Activated gamma-delta T cell treated with Interleukin-2 at 50 U/mL for 16 hours (primary cell): ENCODE data around the gene SV2A.
"Not testable (repeated sequence)": the region's sequence is repeated elsewhere in the genome, so short reads cannot be mapped to it uniquely, and the experiment has no call there.

Source experiments
- DNase-seq: peaks from one replicate; pipeline ENCODE4 v3.0.0-alpha.2; 2020

SV2A gene

DNA sequence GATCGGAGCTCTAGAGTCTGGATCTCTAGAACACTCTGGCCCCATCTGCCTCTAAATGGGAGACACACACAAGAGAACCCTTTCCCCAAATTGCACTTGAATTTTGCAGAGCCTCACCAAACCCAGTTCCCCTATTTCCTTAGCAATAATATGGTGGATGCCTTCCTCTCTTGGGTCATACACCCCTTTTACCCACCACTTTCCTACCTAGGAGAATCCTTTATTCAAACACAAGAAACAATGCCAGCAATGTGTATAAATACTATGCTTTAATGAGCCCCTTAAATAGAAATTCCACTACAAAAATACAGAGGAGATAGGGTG lies 10.7 kb upstream of the SV2A start:
- no peak for DNase-seq

DNA sequence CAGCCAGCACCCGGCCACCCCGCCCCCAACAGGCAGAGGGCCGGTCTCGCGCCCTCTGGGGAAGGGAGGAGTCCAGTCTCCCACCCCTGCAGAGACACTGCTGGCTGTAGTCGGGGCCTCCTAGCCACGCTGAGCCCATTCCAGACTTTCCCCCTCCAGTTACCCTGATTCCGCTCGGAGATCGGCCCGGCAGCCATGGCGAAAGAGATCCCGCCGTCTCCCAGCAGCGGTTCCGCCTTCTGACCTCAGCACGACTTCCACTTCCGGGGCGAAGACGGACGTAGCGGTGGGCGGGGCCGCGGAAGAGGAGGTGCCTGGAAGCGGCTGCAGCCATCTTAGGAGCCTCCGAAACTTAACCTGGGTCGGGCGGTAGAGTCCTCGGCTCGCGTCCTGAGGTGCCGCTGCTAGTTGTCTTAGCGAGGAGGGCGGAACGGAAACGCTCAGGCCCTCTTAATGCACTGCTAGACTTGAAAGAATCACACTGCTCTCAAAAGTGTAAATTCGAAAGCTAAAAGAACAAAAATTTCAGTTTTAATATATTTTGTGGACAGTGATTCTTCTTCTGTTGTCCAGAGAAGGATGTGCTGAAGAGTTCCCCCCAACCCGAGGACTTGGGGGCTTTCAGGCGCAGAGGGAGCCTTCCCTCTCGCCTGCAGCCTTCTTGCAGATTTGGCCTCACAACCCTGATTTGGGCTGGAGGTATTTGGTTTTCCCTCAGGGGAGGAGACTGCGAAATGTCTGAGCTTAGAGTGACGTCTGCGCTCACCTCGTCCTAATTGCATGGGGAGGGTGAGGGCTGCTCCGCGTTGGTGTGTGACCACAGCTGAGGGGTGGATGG lies 10.1 kb upstream of the SV2A start, which contains the start of gene SF3B4:
Gene SF3B4, minus strand, starts transcription at position 241 of the 838 bp plus-strand sequence. Its CDS starts 44 bp downstream, at position 197.
- DNase-seq, result peak; percentile 96

DNA sequence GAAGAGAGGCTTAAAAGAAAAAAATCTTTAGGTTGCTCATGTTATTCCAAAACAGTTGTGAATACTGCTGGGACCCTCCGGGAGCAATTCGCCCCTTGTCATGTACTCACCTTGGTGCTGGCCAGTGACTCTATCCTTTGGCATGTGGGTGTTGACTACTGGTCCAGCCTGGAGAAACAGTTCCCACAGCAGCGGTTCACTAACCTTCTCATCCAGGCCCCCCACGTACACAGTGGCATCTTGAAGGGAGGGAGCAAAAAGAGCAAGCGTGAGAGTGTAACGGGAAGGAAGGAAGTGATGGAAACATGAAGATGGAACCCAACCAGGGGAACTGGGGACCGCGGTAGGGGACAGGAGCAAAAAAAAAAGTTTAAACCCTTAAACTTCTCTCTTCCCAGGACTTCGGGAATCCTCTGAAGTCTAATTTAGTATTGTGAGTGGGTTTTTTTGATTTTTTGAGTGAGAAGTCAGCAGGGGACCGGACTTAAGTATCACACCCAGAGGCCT lies 9.5 kb upstream of the SV2A start:
- DNase-seq, result no peak

DNA sequence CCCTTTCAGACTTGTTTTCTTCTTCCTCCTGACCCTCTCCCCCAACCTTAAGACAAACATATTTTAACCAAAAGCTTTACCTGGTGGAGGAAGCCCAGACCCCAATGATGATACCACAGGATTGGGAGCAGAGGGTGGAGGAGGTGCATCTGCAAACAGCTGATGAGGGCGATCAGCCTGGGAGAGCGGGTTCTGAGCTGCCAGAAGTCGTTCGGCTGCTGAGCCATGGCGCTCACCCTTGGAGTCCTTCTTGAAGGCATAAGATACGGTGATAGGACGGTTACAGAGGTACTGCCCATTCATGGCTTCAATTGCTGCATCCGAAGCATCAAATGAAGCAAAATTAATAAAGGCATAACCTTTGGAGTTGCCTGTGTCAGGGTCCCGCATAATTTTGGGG lies 8.7 kb upstream of the SV2A start:
- DNase-seq, result no peak

DNA sequence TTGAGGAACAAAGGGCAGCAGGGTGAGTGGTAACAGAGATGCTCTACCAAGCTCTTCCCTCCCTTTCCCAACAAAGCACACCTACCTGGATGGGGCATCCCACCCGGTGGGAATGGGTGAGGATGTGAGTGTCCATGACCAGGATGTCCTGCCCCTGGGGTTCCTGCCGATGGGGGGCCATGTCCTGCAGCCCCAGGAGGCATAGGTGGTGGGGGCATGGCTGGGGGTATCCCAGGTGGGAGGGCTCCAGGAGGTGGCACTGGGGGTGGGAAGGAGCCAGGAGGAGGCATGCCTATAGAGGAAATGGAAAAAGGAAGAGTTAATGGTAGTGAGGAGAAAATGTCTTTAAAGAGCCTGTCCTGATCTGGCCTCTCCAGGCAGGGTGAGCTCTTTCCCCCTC lies 8.1 kb upstream of the SV2A start:
- DNase-seq, result no peak

DNA sequence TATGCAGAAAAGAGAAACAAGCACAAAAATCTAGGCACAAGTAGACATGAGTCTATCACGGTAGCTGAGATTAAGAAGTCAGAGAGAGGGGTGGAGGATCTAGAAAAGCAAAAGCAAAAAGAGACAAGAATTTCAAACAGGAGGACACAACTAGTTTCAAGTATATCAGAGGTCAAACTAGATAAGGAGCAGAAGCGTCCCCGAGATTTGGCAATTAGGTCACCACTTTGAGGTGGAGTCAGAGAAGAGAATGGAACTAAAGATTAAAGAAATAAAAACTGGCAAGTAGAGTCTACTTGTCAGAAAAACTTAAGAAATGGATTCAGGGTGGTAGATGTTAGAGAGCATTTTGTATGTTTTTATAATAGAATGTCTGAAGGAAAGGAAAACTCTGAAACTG lies 7.7 kb upstream of the SV2A start:
- DNase-seq, result no peak

DNA sequence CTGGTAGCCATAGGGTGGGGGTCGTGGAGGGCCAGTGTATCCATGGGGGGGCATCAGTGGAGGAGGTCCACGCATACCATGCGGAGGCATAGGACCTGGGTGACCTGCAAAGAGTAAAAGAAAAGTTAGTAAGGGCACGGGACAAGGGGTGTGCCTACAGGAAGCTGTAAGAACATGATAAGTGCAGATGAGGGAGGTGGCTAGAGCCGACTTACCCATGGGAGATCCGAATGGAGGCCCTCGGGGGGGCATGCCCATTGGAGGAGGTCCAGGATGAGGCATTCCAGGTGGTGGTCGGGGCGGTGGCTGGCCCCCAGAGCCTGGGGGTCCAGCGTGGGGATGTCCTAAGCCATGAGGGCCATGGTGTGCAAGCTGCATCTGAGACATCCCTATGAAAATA lies 6.0 kb upstream of the SV2A start:
- no peak for DNase-seq

DNA sequence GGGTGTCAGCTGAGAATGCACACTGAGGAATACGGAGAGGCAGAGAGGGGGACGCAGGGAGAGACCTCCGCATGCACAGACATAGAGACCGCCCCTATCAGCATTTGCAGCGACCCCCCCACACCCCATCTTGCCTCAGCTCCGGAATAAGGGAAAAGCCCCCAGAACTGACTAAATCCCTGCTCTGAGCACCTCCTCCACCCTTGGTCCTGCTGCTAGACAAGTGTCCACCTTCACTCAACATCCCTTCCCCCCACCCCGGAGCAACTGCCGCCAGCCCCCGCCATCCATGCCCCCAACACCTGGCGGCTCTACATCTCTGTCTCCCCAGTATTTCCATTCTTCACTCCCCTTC lies 769 bp downstream of the SV2A start:
- no peak for DNase-seq

DNA sequence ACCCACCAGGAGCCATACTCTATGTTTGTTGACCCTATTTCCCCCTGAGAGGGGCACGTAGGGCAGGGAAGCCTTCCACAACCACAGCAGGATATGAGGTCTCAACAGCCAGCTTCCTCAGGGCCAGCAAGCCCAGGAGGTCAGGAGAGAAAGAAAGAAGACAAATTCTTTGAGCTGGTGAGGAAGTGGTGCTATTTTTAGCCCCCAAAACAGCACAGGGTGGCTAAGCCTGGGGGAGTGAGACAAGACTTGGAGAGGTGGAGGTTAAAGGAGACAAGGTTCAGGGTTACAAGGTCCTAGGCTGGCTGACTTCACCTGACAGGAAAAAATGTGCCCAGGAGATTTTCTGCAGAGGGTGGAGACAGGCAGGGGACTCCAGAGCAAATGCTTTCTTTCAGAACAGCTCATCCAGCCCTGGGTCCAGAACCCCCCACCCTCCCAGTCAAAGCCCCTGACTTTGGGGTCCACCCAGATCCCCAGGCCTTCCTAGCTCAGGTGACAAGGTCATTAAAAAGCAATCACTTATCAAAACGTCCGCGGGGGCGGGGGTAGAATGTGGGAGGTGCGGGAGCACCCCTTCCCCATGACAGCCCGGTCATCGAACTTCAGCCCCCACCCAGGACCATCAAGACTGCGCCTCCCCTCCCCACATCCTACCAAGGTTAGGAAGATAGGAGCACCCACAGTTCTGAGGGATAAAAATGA lies 1.3 kb downstream of the SV2A start:
- DNase-seq, result no peak

DNA sequence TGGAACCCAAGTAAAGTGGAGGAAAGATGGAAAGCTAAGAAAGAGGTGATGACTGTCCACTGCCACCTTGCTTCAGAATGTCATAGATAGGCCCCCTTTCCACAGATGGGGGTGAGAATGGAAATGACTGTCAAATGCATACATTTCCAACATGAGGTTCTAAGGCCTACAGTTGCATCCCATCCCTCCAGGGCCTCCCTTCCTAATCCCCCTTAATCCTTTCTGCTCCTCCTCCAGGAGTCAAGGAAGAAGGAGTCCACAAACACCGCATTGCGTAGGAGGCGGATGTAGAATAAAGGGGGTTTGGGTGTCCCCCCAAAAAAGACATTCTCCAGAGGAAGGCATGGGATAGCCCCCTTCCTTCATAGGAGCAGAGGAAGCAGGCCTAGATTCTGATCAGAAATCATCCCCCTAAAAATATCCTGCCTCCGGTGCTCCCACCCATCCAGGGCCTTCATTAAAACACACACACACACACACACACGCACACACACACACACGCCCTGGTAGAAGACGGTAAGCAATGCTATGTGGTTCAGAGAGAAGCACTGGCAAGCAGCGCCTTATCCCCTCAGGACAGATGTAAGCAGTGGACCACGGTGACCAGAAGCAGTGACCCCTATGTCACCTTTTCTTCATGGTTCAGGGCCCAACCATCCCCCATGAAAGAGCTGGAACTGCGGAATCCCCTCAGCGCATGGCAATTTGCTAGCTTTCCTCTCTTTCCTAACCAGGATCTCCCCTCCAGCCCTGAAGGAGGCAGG lies 2.0 kb downstream of the SV2A start:
- DNase-seq, result no peak

DNA sequence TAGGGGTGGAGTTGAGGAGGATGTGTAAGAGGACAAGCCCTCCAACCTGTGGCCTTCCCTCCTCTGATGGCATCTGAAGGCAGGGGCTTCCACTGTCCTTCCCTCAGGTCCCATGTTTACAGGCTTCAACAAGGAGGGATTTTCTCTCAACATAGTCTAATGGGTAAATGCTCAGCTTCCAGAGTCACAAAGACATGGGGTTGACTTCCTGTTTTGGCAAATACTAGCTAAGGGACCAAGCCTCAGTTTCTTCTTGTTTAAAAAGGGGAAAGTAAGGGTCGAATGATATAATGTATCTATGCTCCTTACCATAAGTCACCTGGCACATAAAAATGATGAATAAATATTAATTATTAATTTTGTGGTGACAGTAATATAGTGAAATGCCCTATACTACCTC lies 3.1 kb downstream of the SV2A start:
- no peak for DNase-seq

DNA sequence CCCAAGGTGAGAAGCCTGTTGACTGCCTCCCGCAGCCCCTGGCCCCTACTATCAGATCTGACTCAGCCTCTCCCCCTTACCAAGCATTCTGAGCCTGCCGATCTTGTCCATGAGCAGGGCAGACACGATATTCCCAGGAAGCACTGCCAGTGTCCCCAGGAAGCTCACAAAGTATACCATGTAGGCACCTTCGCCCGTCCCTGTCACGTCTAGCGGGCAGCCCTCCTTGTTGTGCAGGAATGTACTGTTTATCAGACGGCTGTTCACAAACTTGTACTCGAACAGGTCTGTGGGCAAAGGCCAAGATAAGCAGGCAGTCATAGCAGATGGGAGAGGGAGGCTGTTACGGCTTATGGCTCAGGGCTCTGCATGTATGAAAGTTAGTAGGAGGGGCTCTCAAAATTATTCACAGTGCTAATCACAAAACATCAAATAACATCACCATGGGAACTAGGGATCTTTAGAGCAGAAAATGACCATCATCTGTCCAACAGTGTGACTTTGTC lies 11.0 kb downstream of the SV2A start:
- DNase-seq, result no peak

DNA sequence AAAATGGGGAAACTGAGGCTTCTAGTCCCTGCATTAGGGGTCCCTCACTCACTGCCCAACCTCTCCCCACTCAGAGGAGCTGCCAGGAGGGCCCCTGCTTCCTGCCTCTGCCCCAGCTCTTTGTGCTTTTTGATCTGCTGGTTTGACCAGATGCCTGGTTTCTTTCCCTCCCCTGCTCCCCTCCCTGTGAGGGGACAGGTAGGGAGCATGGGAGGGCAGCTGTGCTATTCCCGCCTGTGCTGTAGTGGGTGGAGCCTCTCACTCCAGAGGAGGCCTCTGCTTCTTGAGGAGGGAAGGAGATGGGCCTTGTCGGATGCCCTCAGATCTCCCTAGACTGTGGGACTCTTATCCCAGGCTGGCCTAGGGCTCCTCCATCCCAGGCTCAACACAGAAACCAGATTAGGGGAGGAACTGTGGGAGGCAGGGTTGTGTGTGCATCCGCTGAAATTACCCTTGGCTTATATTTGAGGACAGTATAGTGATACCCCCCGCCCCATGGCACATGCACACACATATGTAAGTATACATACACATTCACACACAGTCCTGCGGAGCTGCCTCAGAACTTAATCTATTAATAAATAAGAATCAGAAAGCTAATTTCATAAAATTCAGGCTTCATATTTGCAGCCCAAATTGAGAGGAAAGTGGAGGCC lies 13.7 kb downstream of the SV2A start:
- no peak for DNase-seq

DNA sequence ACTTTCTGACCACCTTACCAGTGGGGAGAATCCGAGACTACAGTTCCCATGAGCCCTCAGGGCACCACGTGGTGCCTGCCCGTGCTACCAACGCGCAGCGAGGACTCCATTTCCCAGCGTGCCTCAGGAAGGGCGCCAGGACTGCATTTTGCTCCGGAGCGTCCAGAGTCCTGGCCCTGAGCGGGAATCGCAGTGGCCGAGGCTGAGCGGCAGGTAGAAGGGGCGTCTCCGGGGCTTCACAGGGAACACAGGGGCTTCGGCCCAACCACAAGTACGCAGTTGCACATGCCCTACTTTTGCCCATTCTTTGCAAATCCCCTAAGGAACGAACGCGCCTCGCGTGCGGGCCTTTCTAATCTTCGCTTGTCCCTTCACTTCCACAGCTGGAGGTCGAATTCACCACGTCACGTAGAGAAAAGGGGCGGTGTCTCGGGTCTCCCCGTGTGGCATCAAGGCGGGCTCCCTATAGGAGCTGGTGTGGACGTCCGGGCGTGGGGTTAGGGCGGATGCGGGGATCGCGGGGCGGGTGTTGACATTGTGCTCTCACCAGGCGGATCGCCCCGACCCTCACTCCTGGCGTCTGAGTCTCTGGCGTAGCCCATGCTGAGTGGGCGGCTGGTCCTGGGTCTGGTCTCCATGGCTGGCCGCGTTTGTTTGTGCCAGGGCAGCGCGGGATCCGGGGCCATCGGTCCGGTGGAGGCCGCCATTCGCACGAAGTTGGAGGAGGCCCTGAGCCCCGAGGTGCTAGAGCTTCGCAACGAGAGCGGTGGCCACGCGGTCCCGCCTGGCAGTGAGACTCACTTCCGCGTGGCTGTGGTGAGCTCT lies 18.0 kb downstream of the SV2A start, which contains the start of gene BOLA1:
Gene BOLA1, plus strand, starts transcription at position 109 of the 825 bp plus-strand sequence. Its CDS starts 492 bp downstream, at position 601.
- peak; percentile 76 for DNase-seq

DNA sequence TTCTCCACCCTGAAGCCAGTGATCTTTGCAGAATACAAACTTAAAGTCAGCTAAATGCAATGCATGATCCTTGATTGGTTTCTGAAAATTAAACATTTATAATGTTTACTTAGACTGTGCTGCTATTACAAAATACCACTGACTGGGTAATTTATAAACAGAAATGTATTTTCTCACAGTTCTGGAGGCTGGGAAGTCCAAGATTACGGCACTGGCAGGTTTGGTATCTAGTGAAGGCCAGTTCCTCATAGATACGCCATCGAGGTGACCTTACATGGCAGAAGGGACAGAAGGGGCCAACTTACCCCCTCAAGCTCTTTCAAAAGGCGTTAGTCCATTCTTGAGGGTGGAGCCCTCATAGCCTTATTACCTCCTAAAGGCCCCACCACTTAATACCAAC lies 21.1 kb downstream of the SV2A start:
- DNase-seq, result no peak

DNA sequence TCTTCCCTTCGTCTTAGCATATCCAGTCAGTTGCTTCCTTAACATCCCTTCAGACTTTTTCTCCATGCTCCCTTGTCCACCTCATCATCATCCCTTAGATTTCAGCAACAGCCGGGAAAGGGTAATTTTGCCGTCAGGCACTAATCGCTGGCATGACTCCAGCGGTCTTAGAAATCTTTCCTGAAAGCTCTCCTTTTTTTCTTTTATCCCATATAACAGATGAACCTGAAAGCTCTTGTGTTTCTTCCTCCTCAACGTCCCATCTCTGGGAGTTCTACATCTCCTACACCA lies 28.7 kb downstream of the SV2A start:
- DNase-seq, result no peak

DNA sequence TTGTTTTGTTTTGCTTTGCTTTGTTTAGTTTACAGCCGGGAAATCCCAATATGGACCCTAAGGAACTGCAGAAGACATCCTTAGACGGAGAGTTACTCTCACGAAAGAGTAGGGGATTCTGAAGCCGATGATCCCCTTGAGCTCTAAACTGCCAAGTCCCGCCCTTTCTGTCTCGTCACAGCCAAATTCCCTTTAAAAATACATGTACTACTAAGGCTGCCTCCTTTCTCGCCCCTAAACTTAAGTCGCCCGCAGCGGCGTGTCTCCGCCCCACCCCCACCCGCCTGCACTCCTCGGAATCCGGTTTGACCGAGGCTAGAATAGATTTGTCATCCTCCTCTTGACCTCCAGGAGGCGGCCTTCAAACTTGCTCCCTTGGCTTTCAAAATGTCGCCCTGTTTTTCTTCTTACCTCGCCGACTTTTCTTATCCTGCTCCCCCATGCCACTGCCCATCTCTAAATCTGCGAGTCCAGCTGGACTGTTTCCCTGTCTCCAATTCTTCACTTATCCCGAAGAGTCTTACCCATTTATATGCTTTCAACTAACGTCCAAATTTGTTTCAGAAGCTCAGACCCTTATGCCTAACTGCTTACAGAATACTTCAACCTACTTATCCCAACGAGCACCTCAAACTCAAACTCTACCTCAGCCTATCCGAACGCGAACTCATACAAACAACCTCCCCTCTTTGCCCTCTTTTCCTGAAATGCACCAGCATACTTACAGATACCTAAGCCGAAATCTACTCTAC lies 29.2 kb downstream of the SV2A start:
- DNase-seq, result peak; percentile 63

DNA sequence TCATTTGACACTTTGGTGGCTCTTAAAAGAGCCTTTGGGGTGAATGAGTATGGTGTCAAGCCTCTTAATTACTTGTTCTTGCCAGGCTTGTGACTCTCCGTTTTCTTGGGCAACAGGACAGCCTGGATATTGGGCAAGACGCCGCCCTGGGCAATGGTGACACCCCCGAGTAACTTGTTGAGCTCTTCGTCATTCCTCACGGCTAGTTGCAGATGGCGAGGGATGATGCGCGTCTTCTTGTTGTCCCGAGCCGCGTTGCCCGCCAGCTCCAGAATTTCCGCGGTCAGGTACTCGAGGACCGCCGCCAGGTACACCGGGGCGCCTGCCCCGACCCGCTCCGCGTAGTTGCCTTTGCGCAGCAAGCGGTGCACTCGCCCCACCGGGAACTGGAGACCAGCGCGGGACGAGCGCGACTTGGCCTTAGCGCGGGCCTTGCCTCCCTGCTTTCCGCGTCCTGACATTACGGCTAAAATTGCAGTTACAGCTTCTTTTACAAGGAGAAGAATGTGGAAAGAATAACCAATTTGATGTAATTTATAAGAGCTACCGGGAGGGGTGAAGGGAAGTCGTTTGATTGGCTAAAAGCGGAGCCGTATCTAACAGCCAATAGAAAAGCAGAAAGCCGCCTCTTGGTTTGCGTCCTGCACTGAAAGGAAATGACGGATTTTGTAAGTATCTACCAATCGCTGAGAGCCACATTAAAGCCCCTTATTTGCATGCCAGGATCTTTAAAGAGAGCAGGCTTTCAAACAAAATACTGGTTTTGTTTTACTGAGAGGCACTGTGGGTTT lies 30.0 kb downstream of the SV2A start:
- peak; percentile 71 for DNase-seq

DNA sequence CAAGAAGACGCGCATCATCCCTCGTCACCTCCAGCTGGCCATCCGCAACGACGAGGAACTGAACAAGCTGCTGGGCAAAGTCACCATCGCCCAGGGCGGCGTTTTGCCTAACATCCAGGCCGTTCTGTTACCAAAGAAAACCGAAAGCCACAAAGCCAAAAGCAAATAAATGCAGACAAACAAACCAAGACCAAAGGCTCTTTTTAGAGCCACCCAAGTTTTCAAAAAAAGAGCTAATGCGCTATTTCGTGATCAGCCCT lies 30.5 kb downstream of the SV2A start:
- not testable (repeated sequence) for DNase-seq

DNA sequence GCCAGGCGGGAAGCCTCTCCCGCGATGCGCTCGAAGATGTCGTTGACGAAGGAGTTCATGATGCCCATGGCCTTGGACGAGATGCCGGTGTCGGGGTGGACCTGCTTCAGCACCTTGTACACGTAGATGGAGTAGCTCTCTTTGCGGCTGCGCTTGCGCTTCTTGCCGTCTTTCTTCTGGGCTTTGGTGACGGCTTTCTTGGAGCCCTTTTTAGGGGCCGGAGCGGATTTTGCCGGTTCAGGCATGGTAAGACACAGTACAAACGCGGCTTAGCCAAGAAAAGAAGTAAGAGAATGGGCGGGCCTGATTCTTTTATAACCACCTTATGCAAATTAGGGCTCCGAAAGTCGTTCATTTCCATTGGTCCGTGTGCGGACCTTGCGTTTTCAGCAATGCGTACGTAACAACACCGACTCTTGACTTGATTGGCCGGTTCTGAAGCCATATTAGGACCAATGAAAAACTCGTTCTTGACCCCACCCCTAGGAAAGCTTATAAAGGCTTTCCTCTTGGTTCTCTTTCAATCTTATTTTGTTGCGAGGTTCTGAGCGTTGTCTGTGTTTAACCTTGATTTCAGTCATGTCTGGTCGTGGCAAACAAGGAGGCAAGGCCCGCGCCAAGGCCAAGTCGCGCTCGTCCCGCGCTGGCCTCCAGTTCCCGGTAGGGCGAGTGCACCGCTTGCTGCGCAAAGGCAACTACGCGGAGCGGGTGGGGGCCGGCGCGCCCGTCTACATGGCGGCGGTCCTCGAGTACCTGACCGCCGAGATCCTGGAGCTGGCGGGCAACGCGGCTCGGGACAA lies 31.0 kb downstream of the SV2A start:
- DNase-seq, result peak; percentile 83
